ENCODE measurements around the gene TMEM221. TPM values are rescaled to one million over a fixed set of nuclear protein-coding genes. Genes with fewer than 3 reads are reported as not detected.

TMEM221 gene
- total and polyA plus RNA-seq, 9 of the 15 experiments (the other 6 are each of a cell fraction or from before 2014, with no cell fraction given): 0.06 to 0.35 TPM; not detected in 7

DNA sequence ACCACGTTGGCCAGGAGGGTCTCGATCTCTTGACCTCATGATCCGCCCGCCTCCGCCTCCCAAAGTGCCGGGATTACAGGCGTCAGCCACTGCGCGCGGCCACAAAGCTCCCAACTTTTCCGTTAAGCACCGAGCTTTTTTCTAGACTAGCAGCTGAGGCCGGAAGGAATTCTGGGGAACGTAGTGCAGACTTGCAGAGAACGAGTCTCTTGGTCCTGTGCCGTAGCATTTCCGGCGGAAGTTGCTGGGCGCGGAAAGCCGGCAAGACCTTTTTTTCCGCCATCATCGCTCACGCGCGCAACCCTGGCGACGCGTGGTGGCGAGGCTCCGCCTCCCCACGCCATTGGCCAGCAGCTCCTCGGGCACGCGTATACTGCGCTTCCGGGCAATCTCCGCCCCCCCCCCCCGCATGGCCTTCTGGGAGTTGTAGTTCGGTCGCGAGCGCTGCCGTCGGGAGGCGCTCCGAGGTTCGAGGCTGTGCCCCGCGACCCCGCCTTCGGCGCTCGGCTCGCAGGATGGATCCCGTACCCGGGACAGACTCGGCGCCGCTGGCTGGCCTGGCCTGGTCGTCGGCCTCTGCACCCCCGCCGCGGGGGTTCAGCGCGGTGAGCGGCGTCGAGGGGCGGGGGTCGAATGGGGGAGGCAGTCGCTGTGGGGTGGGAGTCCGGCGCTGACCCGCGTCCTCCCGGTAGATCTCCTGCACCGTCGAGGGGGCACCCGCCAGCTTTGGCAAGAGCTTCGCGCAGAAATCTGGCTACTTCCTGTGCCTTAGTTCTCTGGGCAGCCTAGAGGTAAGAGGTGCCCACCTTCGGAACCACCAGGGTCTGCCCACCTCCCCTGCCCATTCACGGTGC, 28.6 kb downstream of the TMEM221 start, which contains the start of gene MVB12A (continued):
- TF ChIP-seq, protein P1, sequence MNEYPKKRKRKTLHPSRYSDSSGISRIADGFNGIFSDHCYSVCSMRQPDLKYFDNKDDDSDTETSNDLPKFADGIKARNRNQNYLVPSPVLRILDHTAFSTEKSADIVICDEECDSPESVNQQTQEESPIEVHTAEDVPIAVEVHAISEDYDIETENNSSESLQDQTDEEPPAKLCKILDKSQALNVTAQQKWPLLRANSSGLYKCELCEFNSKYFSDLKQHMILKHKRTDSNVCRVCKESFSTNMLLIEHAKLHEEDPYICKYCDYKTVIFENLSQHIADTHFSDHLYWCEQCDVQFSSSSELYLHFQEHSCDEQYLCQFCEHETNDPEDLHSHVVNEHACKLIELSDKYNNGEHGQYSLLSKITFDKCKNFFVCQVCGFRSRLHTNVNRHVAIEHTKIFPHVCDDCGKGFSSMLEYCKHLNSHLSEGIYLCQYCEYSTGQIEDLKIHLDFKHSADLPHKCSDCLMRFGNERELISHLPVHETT (CRISPR knock-in tag; conservative IDR thresholded peaks at IDR 0.05 in 1 of 2, IDR thresholded peaks at IDR 0.05 in 1 of 2): peak in 1 of 2 experiments; percentile 67; a peak in 2 of 4 replicates
- TF ChIP-seq ZNF717 (CRISPR knock-in tag; IDR thresholded peaks at IDR 0.05) (no peak), ZNF583 (CRISPR knock-in tag; IDR thresholded peaks at IDR 0.05) (0 out of 2 replicates have a peak, but pooled peaks have one; percentile 24), ZKSCAN3 (CRISPR knock-in tag; IDR thresholded peaks at IDR 0.05) (peak; percentile 37; the same call in 1 of the 2 replicates), NEUROD1 (IDR thresholded peaks at IDR 0.05; ENCODE audit: borderline replicate concordance, low read depth, low read length, partially characterized antibody) (peak; percentile 38), BACH1 (tag; IDR thresholded peaks at IDR 0.05) (no peak), POLR3A (IDR thresholded peaks at IDR 0.05; ENCODE audit: borderline replicate concordance, extremely low read depth, insufficient read depth, insufficient read length) (peak; percentile 63), ELF2 (CRISPR knock-in tag; IDR thresholded peaks at IDR 0.05) (peak; percentile 91), HMG20A (CRISPR knock-in tag; conservative IDR thresholded peaks at IDR 0.05) (no peak), ZSCAN32 (CRISPR knock-in tag; IDR thresholded peaks at IDR 0.05) (no peak), DPF2 (IDR thresholded peaks at IDR 0.05) (peak; percentile 61; the same call in 1 of the 2 replicates), HSF4 (CRISPR knock-in tag; IDR thresholded peaks at IDR 0.05; ENCODE audit: borderline replicate concordance) (no peak), ZNF121 (CRISPR knock-in tag; conservative IDR thresholded peaks at IDR 0.05) (no peak), NFE2 (IDR thresholded peaks at IDR 0.05; ENCODE audit: low read depth) (no peak)
- TF ChIP-seq, protein P2, sequence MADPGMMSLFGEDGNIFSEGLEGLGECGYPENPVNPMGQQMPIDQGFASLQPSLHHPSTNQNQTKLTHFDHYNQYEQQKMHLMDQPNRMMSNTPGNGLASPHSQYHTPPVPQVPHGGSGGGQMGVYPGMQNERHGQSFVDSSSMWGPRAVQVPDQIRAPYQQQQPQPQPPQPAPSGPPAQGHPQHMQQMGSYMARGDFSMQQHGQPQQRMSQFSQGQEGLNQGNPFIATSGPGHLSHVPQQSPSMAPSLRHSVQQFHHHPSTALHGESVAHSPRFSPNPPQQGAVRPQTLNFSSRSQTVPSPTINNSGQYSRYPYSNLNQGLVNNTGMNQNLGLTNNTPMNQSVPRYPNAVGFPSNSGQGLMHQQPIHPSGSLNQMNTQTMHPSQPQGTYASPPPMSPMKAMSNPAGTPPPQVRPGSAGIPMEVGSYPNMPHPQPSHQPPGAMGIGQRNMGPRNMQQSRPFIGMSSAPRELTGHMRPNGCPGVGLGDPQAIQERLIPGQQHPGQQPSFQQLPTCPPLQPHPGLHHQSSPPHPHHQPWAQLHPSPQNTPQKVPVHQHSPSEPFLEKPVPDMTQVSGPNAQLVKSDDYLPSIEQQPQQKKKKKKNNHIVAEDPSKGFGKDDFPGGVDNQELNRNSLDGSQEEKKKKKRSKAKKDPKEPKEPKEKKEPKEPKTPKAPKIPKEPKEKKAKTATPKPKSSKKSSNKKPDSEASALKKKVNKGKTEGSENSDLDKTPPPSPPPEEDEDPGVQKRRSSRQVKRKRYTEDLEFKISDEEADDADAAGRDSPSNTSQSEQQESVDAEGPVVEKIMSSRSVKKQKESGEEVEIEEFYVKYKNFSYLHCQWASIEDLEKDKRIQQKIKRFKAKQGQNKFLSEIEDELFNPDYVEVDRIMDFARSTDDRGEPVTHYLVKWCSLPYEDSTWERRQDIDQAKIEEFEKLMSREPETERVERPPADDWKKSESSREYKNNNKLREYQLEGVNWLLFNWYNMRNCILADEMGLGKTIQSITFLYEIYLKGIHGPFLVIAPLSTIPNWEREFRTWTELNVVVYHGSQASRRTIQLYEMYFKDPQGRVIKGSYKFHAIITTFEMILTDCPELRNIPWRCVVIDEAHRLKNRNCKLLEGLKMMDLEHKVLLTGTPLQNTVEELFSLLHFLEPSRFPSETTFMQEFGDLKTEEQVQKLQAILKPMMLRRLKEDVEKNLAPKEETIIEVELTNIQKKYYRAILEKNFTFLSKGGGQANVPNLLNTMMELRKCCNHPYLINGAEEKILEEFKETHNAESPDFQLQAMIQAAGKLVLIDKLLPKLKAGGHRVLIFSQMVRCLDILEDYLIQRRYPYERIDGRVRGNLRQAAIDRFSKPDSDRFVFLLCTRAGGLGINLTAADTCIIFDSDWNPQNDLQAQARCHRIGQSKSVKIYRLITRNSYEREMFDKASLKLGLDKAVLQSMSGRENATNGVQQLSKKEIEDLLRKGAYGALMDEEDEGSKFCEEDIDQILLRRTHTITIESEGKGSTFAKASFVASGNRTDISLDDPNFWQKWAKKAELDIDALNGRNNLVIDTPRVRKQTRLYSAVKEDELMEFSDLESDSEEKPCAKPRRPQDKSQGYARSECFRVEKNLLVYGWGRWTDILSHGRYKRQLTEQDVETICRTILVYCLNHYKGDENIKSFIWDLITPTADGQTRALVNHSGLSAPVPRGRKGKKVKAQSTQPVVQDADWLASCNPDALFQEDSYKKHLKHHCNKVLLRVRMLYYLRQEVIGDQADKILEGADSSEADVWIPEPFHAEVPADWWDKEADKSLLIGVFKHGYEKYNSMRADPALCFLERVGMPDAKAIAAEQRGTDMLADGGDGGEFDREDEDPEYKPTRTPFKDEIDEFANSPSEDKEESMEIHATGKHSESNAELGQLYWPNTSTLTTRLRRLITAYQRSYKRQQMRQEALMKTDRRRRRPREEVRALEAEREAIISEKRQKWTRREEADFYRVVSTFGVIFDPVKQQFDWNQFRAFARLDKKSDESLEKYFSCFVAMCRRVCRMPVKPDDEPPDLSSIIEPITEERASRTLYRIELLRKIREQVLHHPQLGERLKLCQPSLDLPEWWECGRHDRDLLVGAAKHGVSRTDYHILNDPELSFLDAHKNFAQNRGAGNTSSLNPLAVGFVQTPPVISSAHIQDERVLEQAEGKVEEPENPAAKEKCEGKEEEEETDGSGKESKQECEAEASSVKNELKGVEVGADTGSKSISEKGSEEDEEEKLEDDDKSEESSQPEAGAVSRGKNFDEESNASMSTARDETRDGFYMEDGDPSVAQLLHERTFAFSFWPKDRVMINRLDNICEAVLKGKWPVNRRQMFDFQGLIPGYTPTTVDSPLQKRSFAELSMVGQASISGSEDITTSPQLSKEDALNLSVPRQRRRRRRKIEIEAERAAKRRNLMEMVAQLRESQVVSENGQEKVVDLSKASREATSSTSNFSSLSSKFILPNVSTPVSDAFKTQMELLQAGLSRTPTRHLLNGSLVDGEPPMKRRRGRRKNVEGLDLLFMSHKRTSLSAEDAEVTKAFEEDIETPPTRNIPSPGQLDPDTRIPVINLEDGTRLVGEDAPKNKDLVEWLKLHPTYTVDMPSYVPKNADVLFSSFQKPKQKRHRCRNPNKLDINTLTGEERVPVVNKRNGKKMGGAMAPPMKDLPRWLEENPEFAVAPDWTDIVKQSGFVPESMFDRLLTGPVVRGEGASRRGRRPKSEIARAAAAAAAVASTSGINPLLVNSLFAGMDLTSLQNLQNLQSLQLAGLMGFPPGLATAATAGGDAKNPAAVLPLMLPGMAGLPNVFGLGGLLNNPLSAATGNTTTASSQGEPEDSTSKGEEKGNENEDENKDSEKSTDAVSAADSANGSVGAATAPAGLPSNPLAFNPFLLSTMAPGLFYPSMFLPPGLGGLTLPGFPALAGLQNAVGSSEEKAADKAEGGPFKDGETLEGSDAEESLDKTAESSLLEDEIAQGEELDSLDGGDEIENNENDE (IDR thresholded peaks at IDR 0.05; ENCODE audit: low read depth, low read length): no peak

Measured in K562 (cell line).